Measurements from ENCODE around the gene NME7.

Gene NME7

GRCh38 chr1:169121146-169121923 lies 246.3 kb downstream of the NME7 start:
- DNase-seq = no peak

DNA sequence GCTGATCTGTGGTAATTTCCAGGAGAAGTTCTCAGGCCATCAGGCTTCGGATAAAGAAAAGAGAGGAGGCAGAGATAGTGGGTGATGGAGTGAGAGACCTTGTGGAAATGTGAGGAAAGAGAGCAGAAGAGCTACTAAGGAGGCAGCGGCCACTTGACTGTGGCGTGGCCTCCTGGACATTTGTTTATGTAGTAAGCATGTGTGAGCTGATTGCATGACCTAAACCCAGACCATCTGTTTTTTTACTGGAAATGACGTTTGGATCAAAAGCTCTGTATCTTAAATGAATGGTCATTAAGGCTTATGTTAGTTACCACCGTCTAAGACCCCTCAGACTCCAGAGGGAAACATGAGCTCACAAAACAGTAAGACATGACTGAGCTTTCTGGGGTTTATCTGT lies 247.5 kb downstream of the NME7 start:
- no peak for DNase-seq

DNA sequence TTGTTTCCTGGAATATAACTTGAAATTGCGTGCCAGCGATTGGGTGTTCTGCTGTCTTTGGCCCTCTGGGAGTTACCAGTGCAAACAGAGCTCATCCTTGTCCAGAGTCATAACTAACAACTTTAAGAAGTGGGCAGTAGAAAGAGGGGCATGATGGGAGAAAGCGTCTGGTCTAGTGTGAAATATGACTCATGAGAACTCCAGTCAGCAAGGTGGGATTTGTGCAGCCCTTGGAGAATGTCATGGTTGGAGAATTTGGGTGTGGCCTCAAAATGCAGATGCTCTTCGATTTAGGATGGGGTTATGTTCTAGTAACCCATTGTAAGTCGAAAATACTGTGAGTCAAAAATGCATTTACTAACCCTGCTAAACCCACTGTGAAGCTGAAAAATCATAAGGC lies 248.2 kb downstream of the NME7 start:
- DNase-seq = no peak

GRCh38 chr1:169118227-169118626 lies 249.4 kb downstream of the NME7 start:
- no peak for DNase-seq

DNA sequence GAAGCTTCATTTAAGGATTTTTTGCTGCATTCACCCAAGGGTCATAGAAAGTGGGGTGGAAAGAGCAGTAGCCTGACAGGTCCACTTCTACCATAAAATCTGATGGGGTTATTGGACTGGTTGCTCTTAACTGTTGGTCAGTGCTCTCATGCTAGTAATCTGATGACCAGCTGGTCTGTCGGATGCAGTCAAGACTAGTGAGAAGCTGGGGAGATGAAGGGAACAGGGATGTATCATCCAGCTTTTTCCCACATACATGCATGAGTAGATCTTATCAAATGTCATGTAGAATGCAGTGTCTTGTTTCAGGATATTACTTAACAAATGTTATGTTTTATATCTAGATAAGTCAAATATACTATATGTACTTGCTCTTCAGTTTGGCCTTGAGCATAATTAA lies 250.0 kb downstream of the NME7 start:
- DNase-seq = no peak

GRCh38 chr1:169117014-169117413 lies 250.6 kb downstream of the NME7 start:
- DNase-seq = no peak

DNA sequence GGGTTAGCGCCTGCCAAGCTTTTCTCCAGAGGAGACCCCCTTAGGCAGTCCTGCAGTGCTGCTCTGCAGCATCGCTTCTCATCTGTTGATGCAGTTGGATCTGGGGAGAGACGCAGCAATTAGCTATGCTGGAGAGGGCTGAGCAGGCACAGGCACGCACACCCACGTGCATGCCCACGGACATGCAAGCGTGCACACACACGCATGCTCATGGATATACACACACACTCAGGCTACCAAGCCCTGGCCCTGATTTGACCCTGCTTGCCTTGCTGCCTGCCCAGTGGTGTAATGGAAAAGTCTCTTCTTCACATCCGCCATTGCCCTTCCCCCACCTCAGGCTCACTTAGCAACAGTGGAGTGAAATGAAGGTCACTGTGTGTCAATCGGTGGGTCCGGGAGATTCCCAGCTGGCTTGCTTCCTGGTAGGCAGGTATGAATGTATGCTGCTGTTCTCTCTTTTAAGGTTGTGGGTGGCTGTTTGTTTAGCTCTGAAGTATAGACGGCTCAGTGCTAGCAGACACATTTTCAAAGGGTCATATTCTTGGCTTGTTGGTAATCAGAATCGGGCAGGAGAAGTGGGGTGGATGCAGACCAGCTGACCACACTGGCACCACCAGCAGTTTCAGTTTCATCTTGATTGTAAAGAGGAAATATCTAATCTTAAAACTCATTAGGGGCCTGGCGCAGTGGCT lies 251.6 kb downstream of the NME7 start:
- no peak for DNase-seq

DNA sequence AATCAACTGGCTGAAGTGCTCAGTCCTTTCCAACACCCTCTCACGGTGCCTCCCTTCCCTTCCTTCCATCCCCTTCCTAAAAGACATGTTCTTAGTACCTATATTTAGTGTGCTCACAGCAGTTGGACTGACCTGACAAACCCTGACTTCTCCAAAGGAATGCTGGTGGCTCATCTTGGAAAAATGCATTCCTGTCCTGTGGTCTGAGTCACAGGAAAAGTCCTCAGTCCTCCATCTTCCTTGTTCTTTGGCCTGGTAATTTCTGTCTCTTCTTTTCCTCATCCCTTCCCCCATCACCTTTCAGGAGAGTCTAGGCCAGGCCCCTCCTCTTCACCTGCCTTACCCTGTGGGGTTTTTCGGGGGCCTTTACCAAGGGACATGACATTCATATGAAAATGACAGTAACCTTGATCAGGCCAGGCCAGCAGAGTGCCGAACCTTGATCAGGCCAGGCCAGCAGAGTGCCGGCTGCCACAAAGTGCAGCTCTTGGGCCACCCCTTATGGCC lies 253.9 kb downstream of the NME7 start:
- DNase-seq = no peak

- no peak for DNase-seq
These were observed 255.4 kb downstream of the NME7 start for GRCh38 chr1:169112241-169112640.

- DNase-seq = no peak
These were observed 256.1 kb downstream of the NME7 start for GRCh38 chr1:169111472-169111871.

GRCh38 chr1:169110689-169111447 lies 256.7 kb downstream of the NME7 start:
- no peak for DNase-seq

DNA sequence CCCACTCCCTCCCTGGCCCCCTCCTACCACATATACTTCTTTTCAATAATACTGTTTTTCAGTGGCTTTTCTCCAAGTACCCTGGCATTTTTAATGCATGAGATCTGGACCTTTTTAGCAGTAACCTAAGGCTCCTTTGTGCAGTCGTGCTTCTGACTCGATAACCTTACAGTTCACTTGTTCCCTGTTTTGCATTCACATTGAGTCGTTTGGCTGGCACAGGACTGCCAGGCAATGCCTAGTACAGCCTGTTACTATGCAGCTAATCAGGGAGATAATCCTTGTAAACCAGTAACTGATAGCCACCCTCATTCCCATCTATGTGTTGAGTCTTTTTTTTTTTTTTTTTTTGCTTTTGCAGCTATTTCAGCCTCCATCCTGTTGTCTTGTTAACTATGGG lies 257.4 kb downstream of the NME7 start:
- no peak for DNase-seq

DNA sequence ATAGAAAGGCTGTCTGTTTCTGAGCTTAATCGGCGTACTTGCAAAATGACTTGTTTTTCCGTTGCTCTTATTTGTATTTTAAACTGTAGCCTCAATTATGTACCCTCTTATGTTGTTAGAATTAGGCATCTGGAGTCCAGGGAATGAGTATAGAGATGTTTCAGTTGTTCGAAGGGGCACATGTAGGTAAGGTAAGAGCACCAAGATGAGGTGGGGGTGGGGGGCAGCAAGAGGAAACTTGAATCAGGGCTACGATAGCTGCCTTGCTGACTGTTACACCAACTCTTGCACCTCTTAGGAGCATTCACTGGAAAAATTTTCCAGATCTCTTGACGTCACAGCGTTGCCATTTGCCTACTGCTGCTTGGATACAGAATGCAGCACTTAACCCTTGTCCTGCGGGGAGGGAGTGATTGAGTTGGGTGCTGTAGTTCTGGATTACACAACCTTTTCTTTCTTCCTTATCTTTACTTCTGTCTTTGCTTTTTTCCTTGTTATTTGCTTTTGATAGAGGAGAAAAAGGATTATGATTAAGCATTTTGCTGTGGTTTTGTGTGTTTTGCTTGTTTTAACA lies 257.9 kb downstream of the NME7 start:
- no peak for DNase-seq

GRCh38 chr1:169108863-169109560 lies 258.6 kb downstream of the NME7 start:
- DNase-seq = no peak

GRCh38 chr1:169108223-169108622 lies 259.4 kb downstream of the NME7 start:
- no peak for DNase-seq

DNA sequence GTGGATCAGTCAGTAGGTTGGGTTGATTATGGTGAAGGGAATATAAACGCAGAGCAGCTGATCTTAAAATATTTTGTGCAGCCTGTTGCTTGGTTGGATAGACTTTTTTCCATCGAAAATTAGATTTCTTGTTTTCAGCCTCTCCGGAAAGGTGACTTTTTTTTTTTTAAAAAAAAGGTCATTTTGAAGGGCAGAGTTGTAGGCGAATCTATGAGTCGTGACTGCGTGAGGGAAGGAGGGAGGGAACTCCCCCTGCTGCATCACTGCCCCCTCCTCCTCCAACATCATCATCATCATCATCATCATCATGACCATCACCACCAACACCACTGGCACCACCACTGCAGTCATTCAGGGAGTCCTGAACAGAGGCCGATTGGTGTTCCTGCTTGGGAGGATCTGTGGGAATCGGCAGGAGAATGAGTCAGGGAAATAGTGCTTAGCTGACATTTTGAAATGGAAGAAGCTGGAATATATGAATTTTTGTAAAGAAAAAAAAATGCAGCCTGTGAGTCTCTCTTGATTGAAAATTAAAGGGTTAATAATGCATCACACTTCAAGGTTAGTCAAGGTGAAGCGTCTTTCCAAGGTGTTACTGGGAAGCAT lies 259.9 kb downstream of the NME7 start:
- DNase-seq = no peak

DNA sequence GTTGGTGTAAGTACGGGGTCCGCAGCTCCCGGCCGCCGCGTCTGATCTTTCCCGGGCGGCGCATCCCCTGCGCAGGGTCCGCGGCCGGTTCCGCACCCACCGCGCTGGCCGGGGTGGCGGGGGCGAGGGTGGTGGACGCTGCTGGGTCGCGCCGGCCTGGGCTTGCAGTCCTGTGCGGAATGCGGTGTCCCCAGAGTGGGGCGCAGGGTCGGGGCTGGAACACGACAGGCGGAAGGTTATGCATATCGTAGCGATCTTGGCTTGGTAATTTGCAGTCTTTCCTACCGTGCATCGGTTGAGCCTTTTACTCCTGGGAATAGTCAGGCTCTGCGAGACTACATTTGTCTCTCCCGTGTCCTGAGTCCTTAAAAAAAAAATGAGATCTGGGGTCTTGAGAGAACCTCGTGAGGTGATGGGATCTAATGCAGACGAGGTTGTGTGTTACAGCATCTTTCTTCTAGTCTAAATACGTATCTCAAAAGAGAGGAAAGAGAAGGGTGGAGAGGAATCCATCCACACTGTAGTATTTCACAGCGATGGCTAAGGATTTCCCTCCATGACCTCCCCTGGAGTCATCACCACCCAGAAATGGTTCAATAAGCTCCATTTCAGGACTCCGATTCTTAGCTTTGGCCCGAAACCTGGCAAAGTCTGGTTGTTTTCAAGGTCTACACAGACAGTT lies 260.5 kb downstream of the NME7 start:
- no peak for DNase-seq

DNA sequence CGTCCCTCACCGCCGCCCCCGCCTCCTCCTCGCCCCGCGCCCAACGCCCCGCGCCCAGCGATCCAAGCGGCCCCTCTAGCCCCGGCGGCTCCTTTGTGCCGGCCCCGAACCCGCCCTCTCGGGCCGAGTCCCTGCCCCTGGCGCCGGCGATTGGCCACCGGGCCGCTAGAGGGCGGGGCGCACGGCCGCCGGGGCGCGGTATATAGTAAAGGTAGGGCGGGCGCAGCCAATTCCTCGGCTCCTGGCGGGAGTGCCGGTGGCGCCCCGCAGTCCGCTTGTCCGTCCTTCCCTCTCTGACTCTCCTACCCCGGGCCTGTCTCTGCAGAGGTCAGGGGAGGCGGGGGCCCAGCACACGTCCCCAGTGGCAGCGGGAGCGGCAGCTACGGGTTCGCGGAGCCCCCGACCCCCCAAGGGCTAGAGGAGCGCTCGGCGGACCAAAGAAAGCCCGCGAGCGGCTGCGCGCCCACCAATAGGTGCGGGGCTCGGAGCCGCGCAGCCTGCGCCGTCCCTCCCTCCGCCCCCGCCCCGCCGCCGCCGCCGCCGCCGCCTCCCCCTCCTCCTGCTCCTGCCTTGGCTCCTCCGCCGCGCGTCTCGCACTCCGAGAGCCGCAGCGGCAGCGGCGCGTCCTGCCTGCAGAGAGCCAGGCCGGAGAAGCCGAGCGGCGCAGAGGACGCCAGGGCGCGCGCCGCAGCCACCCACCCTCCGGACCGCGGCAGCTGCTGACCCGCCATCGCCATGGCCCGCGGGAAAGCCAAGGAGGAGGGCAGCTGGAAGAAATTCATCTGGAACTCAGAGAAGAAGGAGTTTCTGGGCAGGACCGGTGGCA lies 261.3 kb downstream of the NME7 start, which contains the start of gene ATP1B1:
Gene ATP1B1 (plus strand): TSS at position 596 of the 826 bp plus-strand sequence. CDS start 140 bp downstream, at position 736.
- peak; percentile 75 for DNase-seq

- DNase-seq = peak; percentile 14 to 28
These were observed 262.0 kb downstream of the NME7 start for GRCh38 chr1:169105434-169106094.

DNA sequence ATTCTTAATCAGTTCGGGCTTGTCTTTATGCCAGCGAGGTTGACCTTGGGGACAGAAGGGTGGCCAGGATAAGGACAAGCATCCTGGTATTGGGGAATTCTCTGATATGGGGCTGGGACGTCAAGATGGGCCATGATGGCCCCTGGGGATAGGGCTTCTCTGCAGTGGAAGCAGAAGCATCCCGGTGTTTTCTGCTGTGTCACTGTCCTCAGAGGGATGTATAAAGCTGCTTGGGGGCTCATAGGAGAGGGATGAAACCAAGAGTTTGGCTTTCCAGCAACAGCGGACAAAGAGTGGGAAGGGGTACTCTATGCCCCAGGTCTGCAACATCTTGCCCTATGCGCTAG lies 262.5 kb downstream of the NME7 start:
- no peak for DNase-seq
